ENCODE data around the gene CRIP1. TPM values are rescaled to one million over a fixed set of nuclear protein-coding genes. Genes with fewer than 3 reads are reported as not detected.

CRIP1 gene
- total RNA-seq, 1 experiment from 2014 or later: 48.7 TPM

GRCh38 chr14:105449276-105450122, 37.2 kb upstream of the CRIP1 start:
- no peaks in the 10 kb centered on the region; the same call in 1 of the 2 replicates for H3K36me3 ChIP-seq (ENCODE audit: low read depth, low read length)
- BruUV-seq (replicated peaks): no TSS peak
- H3F3A ChIP-seq (ENCODE audit: low read length, unreplicated experiment): no peaks in the 10 kb centered on the region
- no peaks in the 10 kb centered on the region for H3K4me1 ChIP-seq (ENCODE audit: insufficient read depth, low read length)
- H3K27ac ChIP-seq (ENCODE audit: low read length): no peak overlapping the region
- ChIA-PET CTCF (no interaction called here), POLR2A (ENCODE audit: unreplicated experiment) (no interaction called here)
- DNase-seq (no peak), ATAC-seq (no peak)
- no peaks in the 10 kb centered on the region for H3K9me2 ChIP-seq (replicated peaks; ENCODE audit: low read length)
- no peak overlapping the region for H3K4me3 ChIP-seq (ENCODE audit: low read length)
- H4K20me1 ChIP-seq (ENCODE audit: low read length): no peaks in the 10 kb centered on the region
- no peaks in the 10 kb centered on the region for H3K9me3 ChIP-seq (ENCODE audit: low read length)
- no peak overlapping the region for H3K9ac ChIP-seq (ENCODE audit: low read length)
- H3K4me2 ChIP-seq (ENCODE audit: low read length): no peak overlapping the region
- intact Hi-C loops (cut with micrococcal nuclease): loop anchor here (2.0 kb wide), 1 partner anchor 41 kb away; the partner anchor contains the start of gene TEDC1
- no peaks in the 10 kb centered on the region for H3K27me3 ChIP-seq (ENCODE audit: low read length)
- no peaks in the 10 kb centered on the region for H3K79me2 ChIP-seq (ENCODE audit: low read length)
- TF ChIP-seq EZH2phosphoT487 (IDR thresholded peaks at IDR 0.05; ENCODE audit: borderline replicate concordance, low read length) (no peak), EZH2 (IDR thresholded peaks at IDR 0.05; ENCODE audit: low read length, unreplicated experiment) (no peak), CTCF (conservative IDR thresholded peaks at IDR 0.05; ENCODE audit: low read depth, low read length) (no peak)
- H2AFZ ChIP-seq (ENCODE audit: low read length): no peak overlapping the region

GRCh38 chr14:105450123-105450505, 36.6 kb upstream of the CRIP1 start:
- Histone ChIP-seq H3K4me1 (ENCODE audit: insufficient read depth, low read length) (no peaks in the 10 kb centered on the region), H3K79me2 (ENCODE audit: low read length) (no peaks in the 10 kb centered on the region), H3K27me3 (ENCODE audit: low read length) (no peaks in the 10 kb centered on the region), H3K27ac (ENCODE audit: low read length) (no peak overlapping the region), H3K4me3 (ENCODE audit: low read length) (no peak overlapping the region), H3K36me3 (ENCODE audit: low read depth, low read length) (no peaks in the 10 kb centered on the region; the same call in 1 of the 2 replicates), H3K9me3 (ENCODE audit: low read length) (no peaks in the 10 kb centered on the region), H3K4me2 (ENCODE audit: low read length) (no peak overlapping the region), H2AFZ (ENCODE audit: low read length) (no peak overlapping the region), H4K20me1 (ENCODE audit: low read length) (no peaks in the 10 kb centered on the region), H3F3A (ENCODE audit: low read length, unreplicated experiment) (no peaks in the 10 kb centered on the region), H3K9me2 (replicated peaks; ENCODE audit: low read length) (no peaks in the 10 kb centered on the region), H3K9ac (ENCODE audit: low read length) (no peak overlapping the region)
- DNase-seq (no peak), ATAC-seq (no peak)
- TF ChIP-seq EZH2phosphoT487 (IDR thresholded peaks at IDR 0.05; ENCODE audit: borderline replicate concordance, low read length) (no peak), EZH2 (IDR thresholded peaks at IDR 0.05; ENCODE audit: low read length, unreplicated experiment) (no peak), CTCF (conservative IDR thresholded peaks at IDR 0.05; ENCODE audit: low read depth, low read length) (no peak)
- BruUV-seq (replicated peaks): no TSS peak
- ChIA-PET CTCF (no interaction called here), POLR2A (ENCODE audit: unreplicated experiment) (no interaction called here)
- intact Hi-C loops (cut with micrococcal nuclease): no loop called here
